ENCODE results near the gene SYCE3. TPM values are rescaled to one million over a fixed set of nuclear protein-coding genes. Genes with fewer than 3 reads are reported as not detected.
A peak's percentile ranks its signal among the peaks of the same experiment; 100 is the strongest.

SYCE3 gene
- total and polyA plus RNA-seq, 4 experiments from 2014 or later: 0.83 TPM; not detected in 3

GRCh38 chr22:50531546-50531961 is 31.2 kb downstream of the SYCE3 start:
- Mint-ChIP-seq H3K27me3 (no peaks in the 10 kb centered on the region), H3K27ac (peak overlapping the region; percentile 96 to 99 (median 97)), H3K4me1 (peaks cover 15 to 53% (median 38%) of the 10 kb centered on the region in 4 donors), H3K4me3 (peak overlapping the region; percentile 89 to 95 (median 92)), H3K9me3 (peaks cover 0 to 2% (median 0%) of the 10 kb centered on the region in 8 donors), H3K36me3 (no peaks in the 10 kb centered on the region)
- ChIA-PET POLR2A (ENCODE audit: partially characterized antibody) (interaction anchor here (1.0 to 9.5 kb wide), 10 partner anchors 6 to 90 kb away, joined by 3 to 321 read pairs (median 10); partner anchors contain the start of genes CHKB, KLHDC7B, LMF2 and NCAPH2), CTCF (ENCODE audit: partially characterized antibody) (no interaction called here)
- Histone ChIP-seq H3K27me3 (ENCODE audit: insufficient read depth, low read length) (no peaks in the 10 kb centered on the region), H3K4me1 (ENCODE audit: insufficient read depth, low read length) (peaks cover 52% of the 10 kb centered on the region), H3K36me3 (ENCODE audit: insufficient read depth, low read length) (no peaks in the 10 kb centered on the region), H3K27ac (ENCODE audit: low read depth, low read length) (peak overlapping the region; percentile 96), H3K4me3 (ENCODE audit: low read length in 2 of 2) (peak overlapping the region; percentile 76 to 94), H3K9me3 (ENCODE audit: control insufficient read depth in 1 of 2, low read length in 2 of 2) (no peaks in the 10 kb centered on the region)
- DNase-seq: peak; percentile 62 to 71 (median 66)
- intact Hi-C loops (cut with micrococcal nuclease): loop anchor here (1.0 kb wide), 1 partner anchor 8 kb away; no protein-coding TSS in a partner anchor

- no peaks in the 10 kb centered on the region for H3K27me3 Mint-ChIP-seq
- peaks cover 54% of the 10 kb centered on the region for H3K4me1 ChIP-seq (ENCODE audit: insufficient read depth, low read length)
- peak overlapping the region; percentile 96 for H3K27ac ChIP-seq (ENCODE audit: low read depth, low read length)
- H3K4me3 Mint-ChIP-seq: peak overlapping the region; percentile 89 to 95 (median 92)
- intact Hi-C loops (cut with micrococcal nuclease): loop anchor here (1.0 kb wide), 1 partner anchor 8 kb away; no protein-coding TSS in a partner anchor
- ChIA-PET POLR2A (ENCODE audit: partially characterized antibody) (interaction anchor here (1.4 to 9.5 kb wide), 9 partner anchors 7 to 90 kb away, joined by 3 to 321 read pairs (median 10); partner anchors contain the start of genes CHKB, KLHDC7B, LMF2 and NCAPH2), CTCF (ENCODE audit: partially characterized antibody) (no interaction called here)
- no peaks in the 10 kb centered on the region for H3K27me3 ChIP-seq (ENCODE audit: insufficient read depth, low read length)
- H3K9me3 ChIP-seq (ENCODE audit: control insufficient read depth in 1 of 2, low read length in 2 of 2): no peaks in the 10 kb centered on the region
- no peaks in the 10 kb centered on the region for H3K36me3 ChIP-seq (ENCODE audit: insufficient read depth, low read length)
- peaks cover 0 to 2% (median 0%) of the 10 kb centered on the region in 8 donors for H3K9me3 Mint-ChIP-seq
- H3K4me1 Mint-ChIP-seq: peaks cover 15 to 54% (median 38%) of the 10 kb centered on the region in 4 donors
- DNase-seq: peak; percentile 72 to 82 (median 77)
- H3K27ac Mint-ChIP-seq: peak overlapping the region; percentile 96 to 99 (median 97)
- peak overlapping the region; percentile 76 to 94 for H3K4me3 ChIP-seq (ENCODE audit: low read length in 2 of 2)
- no peaks in the 10 kb centered on the region for H3K36me3 Mint-ChIP-seq
Measured at GRCh38 chr22:50530877-50531545, 31.7 kb downstream of the SYCE3 start.

- Histone ChIP-seq H3K27ac (ENCODE audit: low read depth, low read length) (peak overlapping the region; percentile 96), H3K36me3 (ENCODE audit: insufficient read depth, low read length) (no peaks in the 10 kb centered on the region), H3K27me3 (ENCODE audit: insufficient read depth, low read length) (no peaks in the 10 kb centered on the region), H3K4me3 (ENCODE audit: low read length in 2 of 2) (peak overlapping the region; percentile 76 to 94), H3K9me3 (ENCODE audit: control insufficient read depth in 1 of 2, low read length in 2 of 2) (no peaks in the 10 kb centered on the region), H3K4me1 (ENCODE audit: insufficient read depth, low read length) (peaks cover 54% of the 10 kb centered on the region)
- Mint-ChIP-seq H3K4me3 (peak overlapping the region; percentile 77 to 95 (median 92)), H3K27ac (peak overlapping the region in 6 of 7 donors; percentile 97 to 99 (median 98)), H3K4me1 (peaks cover 15 to 54% (median 38%) of the 10 kb centered on the region in 4 donors), H3K27me3 (no peaks in the 10 kb centered on the region), H3K36me3 (peaks cover 0 to 1% of the 10 kb centered on the region in 2 donors), H3K9me3 (peaks cover 0 to 2% (median 0%) of the 10 kb centered on the region in 8 donors)
- POLR2A ChIA-PET (ENCODE audit: partially characterized antibody): interaction anchor here (1.4 to 9.5 kb wide), 6 partner anchors 7 to 91 kb away, joined by 3 to 321 read pairs (median 18); partner anchors contain the start of gene SYCE3
- intact Hi-C loops (cut with micrococcal nuclease): no loop called here
- CTCF ChIA-PET (ENCODE audit: partially characterized antibody): no interaction called here
- DNase-seq: peak in 2 of 5 donors; percentile 24 to 32
Measured at GRCh38 chr22:50530580-50530876, 32.2 kb downstream of the SYCE3 start.

- peak within 1 kb of the TSS; percentile 96 to 99 (median 97) for H3K27ac Mint-ChIP-seq
- peaks cover 15 to 54% (median 38%) of the 10 kb centered on the region in 4 donors for H3K4me1 Mint-ChIP-seq
- CTCF ChIA-PET (ENCODE audit: partially characterized antibody): interaction anchor here (5.1 kb wide), 1 partner anchor 9 kb away, joined by 135 read pairs; no protein-coding TSS in a partner anchor
- Histone ChIP-seq H3K27me3 (ENCODE audit: insufficient read depth, low read length) (no peaks in the 10 kb centered on the region), H3K9me3 (ENCODE audit: control insufficient read depth in 1 of 2, low read length in 2 of 2) (no peaks in the 10 kb centered on the region), H3K36me3 (ENCODE audit: insufficient read depth, low read length) (no peaks in the 10 kb centered on the region), H3K4me3 (ENCODE audit: low read length in 2 of 2) (peak within 1 kb of the TSS; percentile 76 to 94), H3K4me1 (ENCODE audit: insufficient read depth, low read length) (peaks cover 55% of the 10 kb centered on the region), H3K27ac (ENCODE audit: low read depth, low read length) (peak within 1 kb of the TSS; percentile 96)
- peaks cover 0 to 3% of the 10 kb centered on the region in 2 donors for H3K36me3 Mint-ChIP-seq
- DNase-seq: peak; percentile 55 to 65 (median 59)
- H3K9me3 Mint-ChIP-seq: peaks cover 0 to 2% (median 0%) of the 10 kb centered on the region in 8 donors
- POLR2A ChIA-PET (ENCODE audit: partially characterized antibody): interaction anchor here (1.0 to 9.5 kb wide), 12 partner anchors 8 to 284 kb away, joined by 3 to 321 read pairs (median 11); partner anchors contain the start of genes ARSA, CHKB, HDAC10 and KLHDC7B
- intact Hi-C loops (cut with micrococcal nuclease): loop anchor here (5.0 kb wide), 2 partner anchors 288 to 338 kb away; no protein-coding TSS in a partner anchor
- peak within 1 kb of the TSS; percentile 89 to 95 (median 92) for H3K4me3 Mint-ChIP-seq
- H3K27me3 Mint-ChIP-seq: no peaks in the 10 kb centered on the region
Measured at GRCh38 chr22:50529897-50530579, 32.7 kb downstream of the SYCE3 start, which contains the start of gene TYMP. Gene TYMP, minus strand, starts transcription at chr22:50530012. Its CDS starts 303 bp downstream, at chr22:50529709.

GRCh38 chr22:50529416-50529896 is 33.3 kb downstream of the SYCE3 start:
- Histone ChIP-seq H3K4me3 (ENCODE audit: low read length in 2 of 2) (peak overlapping the region in 1 of 2 donors; percentile 94), H3K4me1 (ENCODE audit: insufficient read depth, low read length) (peaks cover 61% of the 10 kb centered on the region), H3K27ac (ENCODE audit: low read depth, low read length) (peak overlapping the region; percentile 96), H3K9me3 (ENCODE audit: control insufficient read depth in 1 of 2, low read length in 2 of 2) (no peaks in the 10 kb centered on the region), H3K36me3 (ENCODE audit: insufficient read depth, low read length) (no peaks in the 10 kb centered on the region), H3K27me3 (ENCODE audit: insufficient read depth, low read length) (no peaks in the 10 kb centered on the region)
- Mint-ChIP-seq H3K4me3 (peak overlapping the region in 7 of 8 donors; percentile 25 to 74 (median 40)), H3K36me3 (peaks cover 2 to 8% of the 10 kb centered on the region in 2 donors), H3K9me3 (peaks cover 0 to 2% (median 0%) of the 10 kb centered on the region in 8 donors), H3K27me3 (no peaks in the 10 kb centered on the region), H3K4me1 (peaks cover 19 to 57% (median 41%) of the 10 kb centered on the region in 4 donors), H3K27ac (peak overlapping the region; percentile 46 to 97 (median 75))
- ChIA-PET CTCF (ENCODE audit: partially characterized antibody) (interaction anchor here (1.2 to 5.1 kb wide), 2 partner anchors 10 to 20 kb away, joined by 3 to 135 read pairs; no protein-coding TSS in a partner anchor), POLR2A (ENCODE audit: partially characterized antibody) (interaction anchor here (1.0 to 9.5 kb wide), 12 partner anchors 9 to 283 kb away, joined by 3 to 321 read pairs (median 11); partner anchors contain the start of genes ARSA, CHKB, HDAC10 and KLHDC7B)
- DNase-seq: peak in 1 of 5 donors; percentile 53
- intact Hi-C loops (cut with micrococcal nuclease): loop anchor here (5.0 kb wide), 2 partner anchors 287 to 337 kb away; no protein-coding TSS in a partner anchor

- CTCF ChIA-PET (ENCODE audit: partially characterized antibody): interaction anchor here (1.2 to 5.1 kb wide), 2 partner anchors 11 to 19 kb away, joined by 3 to 135 read pairs; no protein-coding TSS in a partner anchor
- peak in 1 of 5 donors; percentile 41 for DNase-seq
- Histone ChIP-seq H3K36me3 (ENCODE audit: insufficient read depth, low read length) (no peaks in the 10 kb centered on the region), H3K27me3 (ENCODE audit: insufficient read depth, low read length) (no peaks in the 10 kb centered on the region), H3K4me3 (ENCODE audit: low read length in 2 of 2) (peak overlapping the region in 1 of 2 donors; percentile 94), H3K4me1 (ENCODE audit: insufficient read depth, low read length) (peaks cover 63% of the 10 kb centered on the region), H3K27ac (ENCODE audit: low read depth, low read length) (peak overlapping the region; percentile 96), H3K9me3 (ENCODE audit: control insufficient read depth in 1 of 2, low read length in 2 of 2) (no peaks in the 10 kb centered on the region)
- intact Hi-C loops (cut with micrococcal nuclease): loop anchor here (5.0 kb wide), 2 partner anchors 287 to 337 kb away; no protein-coding TSS in a partner anchor
- peaks cover 0 to 2% (median 0%) of the 10 kb centered on the region in 8 donors for H3K9me3 Mint-ChIP-seq
- H3K4me3 Mint-ChIP-seq: peak overlapping the region; percentile 31 to 83 (median 60)
- H3K27me3 Mint-ChIP-seq: no peaks in the 10 kb centered on the region
- POLR2A ChIA-PET (ENCODE audit: partially characterized antibody): interaction anchor here (0.8 to 9.5 kb wide), 12 partner anchors 9 to 277 kb away, joined by 3 to 321 read pairs (median 11); partner anchors contain the start of genes ARSA, CHKB, HDAC10 and LMF2
- peaks cover 3 to 9% of the 10 kb centered on the region in 2 donors for H3K36me3 Mint-ChIP-seq
- peaks cover 17 to 53% (median 38%) of the 10 kb centered on the region in 4 donors for H3K4me1 Mint-ChIP-seq
- H3K27ac Mint-ChIP-seq: peak overlapping the region; percentile 77 to 97 (median 83)
Measured at GRCh38 chr22:50528682-50529415, 33.9 kb downstream of the SYCE3 start.
